NCI-H1048 (cell line): Measurements from ENCODE around the gene THEMIS2.
"Not testable (repeated sequence)": the region's sequence is repeated elsewhere in the genome, so short reads cannot be mapped to it uniquely, and the experiment has no call there.

Experiments
- DNase-seq: peaks from one replicate; lab custom pipeline; 2025; lab: John Stamatoyannopoulos, UW

The THEMIS2 gene

DNA sequence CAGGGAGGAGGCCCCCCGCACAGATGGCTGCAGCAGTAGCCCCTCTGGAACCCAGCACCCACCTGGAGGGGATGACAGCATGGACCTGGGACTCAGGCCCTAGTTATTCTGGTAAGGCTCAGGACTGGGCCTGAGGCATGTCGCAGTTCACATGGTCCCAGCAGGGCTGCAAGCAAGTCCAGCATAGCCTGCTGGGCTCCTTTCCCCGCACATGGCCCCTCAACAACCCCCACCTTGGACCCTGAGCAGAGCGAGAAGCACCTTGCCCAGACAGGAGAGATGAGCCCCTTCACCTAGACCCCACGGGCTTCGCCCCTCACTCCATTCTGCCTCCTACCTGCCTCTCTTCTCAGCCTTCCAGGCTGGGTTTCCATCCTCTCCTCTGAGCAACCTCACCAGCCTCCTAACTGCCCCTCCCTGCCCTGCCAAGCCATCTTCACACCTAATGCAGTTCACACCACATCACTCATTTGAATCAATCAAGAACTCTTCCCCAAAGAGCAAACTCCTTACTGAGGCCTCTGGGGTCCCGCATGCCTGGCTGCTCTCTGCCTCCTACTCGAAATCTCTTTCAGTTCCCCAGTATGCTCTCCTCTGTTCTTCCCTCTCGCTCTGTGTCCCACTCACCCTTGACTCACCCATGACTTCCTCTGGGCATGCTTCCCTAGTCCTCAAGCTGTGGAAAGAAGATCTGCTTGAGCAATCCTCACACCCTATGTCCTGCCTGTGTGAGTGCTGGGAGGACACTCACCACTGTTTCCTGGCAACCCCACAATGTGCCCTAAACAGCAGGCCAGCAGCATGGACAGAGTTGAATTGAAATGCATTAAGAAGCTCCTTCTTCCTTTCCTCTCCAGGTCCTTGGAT, 9.4 kb upstream of the THEMIS2 start:
- DNase-seq: no peak

DNA sequence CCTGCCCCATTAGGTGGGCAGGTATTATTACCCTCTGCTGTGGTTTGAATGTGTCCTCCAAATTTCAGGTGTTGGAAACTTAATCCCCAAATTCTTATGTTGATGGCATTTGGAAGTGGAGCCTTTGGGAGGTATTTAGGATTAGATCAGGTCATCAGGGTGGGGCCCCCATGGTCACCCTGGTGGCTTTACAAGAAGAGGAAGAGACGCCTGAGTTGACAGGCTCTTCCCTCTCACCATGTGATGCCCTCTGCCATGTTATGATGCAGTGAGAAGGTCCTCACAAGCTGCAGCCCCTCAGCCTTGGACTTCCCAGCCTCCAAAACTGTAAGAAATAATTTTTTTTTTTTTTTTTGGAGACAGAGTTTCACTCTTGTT, 8.8 kb upstream of the THEMIS2 start:
- no peak for DNase-seq

DNA sequence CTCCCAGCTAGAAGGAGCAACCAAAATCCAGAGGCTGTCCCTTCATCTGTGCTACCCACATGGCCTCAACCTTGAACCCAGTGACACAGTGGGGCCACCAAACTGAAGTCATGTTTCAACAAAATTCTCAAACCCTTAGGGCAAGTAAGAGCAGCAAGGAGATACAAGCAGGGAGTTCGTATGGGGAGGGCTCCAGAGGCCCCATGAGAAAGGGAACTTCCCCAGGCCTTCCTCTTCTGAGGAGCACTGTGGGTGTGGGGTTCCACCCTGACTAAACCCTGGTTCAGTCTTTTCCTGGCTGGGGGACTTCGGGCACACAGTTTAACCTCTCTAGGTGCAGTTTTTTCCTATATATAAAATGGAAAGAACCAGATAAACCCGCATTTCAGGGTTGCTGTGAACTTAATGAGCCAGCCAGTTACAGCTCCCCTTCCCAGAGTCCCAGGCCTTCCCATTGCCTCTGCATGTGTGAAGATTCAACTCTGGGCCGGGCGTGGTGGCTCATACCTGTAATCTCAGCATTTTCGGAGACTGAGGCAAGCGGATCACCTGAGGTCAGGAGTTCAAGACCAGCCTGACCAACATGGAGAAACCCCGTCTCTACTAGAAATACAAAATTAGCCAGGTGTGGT, 8.0 kb upstream of the THEMIS2 start:
- DNase-seq: no peak

DNA sequence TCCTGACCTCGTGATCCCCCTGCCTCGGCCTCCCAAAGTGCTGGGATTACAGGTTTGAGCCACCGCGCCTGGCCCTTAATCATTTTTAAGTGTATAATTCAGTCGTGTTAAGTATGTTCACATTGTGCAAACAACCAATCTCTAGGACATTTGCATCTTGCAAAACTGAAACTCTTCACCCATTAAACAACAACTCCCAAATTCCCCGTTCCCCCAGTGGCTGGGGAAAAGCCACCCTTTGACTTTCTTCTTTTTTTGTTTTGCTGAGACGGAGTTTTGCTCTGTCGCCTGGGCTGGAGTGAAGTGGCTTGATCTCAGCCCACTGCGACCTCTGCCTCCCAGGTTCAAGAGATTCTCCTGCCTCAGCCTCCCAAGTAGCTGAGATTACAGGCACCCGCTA, 6.5 kb upstream of the THEMIS2 start:
- no peak for DNase-seq

DNA sequence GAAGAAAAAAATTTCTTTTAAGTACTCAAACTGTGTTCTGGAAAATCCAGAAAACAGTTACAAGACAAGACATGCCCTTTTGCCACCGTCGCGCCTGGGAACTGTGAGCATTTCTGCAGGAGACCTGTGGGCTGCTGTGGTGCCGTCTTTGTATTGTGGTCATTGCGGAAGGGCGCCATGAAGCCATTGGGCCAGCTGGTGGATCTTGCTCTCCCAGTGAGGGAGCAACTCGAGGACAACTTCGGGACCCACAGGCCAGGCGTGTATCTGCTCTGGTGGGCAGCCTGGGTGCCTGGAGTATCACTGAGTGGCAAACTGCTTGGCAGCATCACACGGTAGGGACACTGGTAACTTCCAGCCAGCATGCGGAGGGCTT, 3.8 kb upstream of the THEMIS2 start:
- DNase-seq: no peak

DNA sequence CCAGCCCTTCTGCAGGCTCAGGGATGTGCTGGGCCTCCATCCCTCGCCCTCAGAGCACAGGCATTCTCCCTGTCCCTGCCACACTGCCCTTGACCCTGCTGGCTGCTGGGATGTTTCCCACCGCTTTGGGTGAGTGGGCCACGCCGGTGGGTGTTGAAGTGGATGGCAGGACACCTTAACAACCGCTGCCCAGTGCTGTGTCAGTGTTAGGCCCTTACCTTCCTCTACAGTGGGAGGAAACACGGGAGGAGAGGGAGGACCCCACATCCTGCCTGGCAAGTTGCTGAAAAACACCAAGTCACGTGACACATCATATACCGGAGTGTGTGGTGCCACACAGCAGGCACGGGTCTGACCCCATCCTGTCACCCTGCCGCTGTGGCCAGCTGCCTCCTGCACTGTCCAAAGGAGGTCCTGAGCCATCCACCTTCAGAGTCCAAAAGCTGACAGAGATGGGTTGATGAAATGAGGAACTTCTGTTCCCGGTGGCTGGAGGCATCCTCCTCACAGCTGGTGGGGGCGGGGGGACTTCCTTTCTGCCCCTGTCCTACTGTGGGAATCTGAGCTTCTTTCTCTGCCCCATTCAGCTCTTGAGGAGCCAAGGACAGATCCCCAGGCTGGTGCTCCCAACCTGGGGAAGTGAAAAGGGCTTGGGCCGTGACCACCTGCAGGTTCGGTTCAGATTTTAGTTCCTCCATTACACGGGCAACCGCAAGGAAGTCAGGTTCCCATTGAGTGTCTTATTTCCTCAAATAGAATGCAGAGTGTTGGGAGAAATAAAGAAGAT, 3.2 kb upstream of the THEMIS2 start:
- DNase-seq: no peak

DNA sequence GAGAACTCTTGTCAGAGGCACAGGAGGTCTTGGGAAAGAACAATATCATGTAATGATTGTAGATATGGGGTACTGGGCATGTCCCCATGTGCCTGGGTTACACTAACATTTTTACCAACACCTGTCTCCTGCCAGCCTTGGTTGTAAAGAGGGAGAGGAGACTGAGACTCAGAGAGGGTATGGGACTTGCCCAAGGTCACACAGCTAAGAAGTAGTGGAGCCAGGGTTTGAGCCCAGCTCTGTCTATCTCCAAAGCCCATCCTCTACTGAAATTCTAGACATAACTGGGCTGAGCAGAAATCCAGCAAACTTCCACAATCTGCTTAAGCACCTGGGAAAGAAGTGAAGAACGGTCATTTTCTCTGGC, 2.6 kb upstream of the THEMIS2 start:
- no peak for DNase-seq

DNA sequence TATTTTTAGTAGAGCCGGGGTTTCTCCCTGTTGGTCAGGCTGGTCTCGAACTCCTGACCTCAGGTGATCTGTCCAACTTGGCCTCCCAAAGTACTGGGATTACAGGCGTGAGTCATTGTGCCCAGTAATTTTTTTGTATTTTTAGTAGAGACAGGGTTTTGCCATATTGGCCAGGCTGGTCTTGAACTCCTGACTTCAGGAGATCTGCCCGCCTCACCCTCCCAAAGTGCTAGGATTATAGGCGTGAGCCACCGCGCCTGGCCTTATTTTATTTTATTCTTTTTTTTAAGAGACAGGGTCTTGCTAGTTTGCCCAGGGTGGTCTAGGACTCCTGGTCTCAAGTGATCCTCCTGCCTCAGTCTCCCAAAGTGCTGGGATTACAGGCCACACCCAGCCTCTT, 1.3 kb upstream of the THEMIS2 start:
- not testable (repeated sequence) for DNase-seq

DNA sequence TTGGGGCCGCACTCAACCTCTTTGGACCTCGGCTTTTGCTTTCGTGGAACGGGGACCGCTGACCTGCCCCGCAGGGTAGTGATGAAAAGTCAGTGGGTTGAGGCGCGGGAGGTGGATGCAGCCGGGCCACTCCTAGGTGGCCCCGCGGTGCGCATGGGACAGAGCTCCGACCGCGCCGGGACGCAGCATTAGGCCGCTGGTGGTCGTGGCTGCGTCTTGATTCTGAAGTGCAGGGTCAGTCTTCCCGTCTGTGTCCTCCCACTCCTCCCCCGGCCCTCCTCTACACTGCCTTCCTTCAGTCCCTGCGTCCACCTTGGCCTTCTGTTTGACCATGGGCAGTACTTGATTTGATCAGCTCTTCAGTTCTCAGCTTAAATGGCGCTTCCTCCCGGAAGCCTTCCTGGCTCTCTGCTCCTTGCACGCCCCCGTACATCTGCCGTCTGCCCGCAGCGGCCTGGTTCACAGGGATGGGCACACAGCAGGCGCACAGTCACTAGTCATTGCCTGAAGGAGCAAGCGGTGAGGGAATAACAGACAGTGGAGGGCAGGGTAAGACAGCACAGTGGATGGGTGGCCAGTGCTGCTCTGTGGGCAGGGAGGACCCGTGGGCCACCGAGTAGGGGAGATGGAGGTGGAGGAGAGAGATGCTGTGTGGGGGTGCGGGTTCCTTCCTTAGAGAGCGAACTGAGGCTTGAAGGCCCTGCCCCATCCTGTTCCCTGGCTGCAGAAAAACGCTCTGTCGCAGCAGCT, 633 bp downstream of the THEMIS2 start:
- no peak for DNase-seq

DNA sequence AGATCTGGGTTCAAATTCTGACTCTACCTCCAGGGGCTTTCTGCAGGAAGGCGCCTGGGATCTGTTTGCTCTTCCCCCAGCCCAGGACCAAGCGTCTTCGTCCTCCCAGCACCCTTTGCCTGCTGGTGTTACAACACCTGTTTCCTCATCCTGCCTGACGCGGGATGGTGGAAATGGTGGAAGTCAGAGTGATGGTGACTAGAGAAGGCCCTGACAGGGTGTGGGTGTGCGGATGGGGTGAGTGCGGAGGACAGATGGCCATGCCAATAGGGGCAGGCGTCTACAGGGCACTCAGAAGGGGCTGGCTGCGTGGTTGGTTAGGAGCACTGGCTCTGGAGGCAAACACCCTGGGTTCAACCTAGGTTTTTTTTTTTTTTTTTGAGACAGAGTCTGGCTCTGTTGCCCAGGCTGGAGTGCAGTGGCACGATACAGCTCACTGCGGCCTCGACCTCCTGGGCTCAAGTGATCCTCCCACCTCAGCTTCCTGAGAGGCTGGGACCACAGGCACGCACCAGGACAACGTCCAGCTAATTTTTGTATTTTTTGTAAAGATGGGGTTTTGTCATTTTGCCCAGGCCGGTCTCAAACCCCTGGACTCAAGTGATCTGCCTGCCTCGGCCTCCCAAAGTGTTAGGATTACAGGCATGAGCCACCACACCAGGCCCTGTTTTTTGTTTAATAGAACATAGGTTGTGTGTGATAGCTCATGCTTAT, 1.5 kb downstream of the THEMIS2 start:
- DNase-seq: no peak

DNA sequence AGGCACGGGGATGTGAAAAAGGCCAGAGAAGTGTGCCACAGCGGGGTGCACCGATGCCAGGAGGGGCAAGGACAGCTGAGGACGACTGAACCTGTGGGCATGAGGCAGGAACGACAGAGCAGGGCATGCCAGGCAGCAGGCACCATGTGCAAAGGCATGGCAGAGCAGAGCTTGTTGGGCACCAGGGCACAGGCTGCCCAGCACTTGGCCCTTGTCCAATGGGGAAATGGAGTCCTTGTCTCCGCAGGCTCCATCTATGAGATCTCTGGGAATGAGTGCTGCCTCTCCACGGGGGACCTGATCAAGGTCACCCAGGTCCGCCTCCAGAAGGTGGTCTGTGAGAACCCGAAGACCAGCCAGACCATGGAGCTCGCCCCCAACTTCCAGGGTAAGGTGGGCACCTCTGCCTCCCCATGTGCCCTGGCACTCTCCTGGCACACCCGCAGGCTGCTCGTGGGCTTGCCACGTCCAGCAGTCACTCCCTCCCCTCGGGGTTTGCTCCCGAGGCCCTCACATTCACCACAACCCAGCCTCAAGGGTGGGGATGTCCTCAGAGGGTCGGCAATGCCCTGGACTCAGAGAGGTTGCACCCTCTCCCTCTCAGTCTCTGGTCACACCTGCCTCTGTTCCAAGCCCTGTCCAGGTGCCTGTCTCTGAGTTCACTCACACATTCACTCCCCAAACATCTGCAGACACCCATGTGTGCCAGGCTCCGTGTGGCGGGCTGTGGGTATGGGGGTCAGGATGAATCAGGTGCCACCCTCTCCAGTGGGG, 4.2 kb downstream of the THEMIS2 start:
- DNase-seq: no peak

DNA sequence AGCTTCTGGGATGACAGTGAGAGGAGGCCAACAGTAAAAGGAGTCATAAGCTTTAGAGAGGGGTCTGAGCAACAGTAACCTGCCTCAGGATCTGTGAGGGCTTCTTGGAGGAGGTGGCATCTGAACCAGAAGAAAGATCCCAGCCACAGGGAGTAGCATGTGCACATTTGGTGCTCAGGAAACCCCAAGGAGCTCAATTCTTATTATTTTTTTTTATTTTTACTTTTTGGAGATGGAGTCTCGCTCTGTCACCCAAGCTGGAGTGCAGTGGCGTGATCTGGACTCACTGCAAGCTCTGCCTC, 4.7 kb downstream of the THEMIS2 start:
- DNase-seq: no peak

DNA sequence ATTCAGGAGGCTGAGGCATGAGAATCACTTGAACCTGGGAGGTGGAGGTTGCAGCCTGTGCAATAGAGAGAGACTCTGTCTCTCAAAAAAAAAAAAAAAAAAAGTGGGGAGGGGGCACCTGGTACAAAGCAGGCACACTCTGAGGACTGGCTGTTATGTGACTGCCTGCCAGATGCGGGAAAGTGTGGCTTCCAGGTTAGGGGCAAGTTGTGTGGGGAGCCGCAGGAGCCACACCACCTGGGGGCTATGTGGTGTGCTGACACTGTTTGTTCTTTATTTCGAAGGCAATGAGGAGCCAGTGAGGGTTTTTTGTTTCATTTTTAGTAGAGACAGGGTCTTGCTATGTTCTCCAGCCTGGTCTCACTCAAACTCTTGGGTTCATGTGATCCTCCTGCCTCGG, 5.7 kb downstream of the THEMIS2 start:
- DNase-seq: no peak

DNA sequence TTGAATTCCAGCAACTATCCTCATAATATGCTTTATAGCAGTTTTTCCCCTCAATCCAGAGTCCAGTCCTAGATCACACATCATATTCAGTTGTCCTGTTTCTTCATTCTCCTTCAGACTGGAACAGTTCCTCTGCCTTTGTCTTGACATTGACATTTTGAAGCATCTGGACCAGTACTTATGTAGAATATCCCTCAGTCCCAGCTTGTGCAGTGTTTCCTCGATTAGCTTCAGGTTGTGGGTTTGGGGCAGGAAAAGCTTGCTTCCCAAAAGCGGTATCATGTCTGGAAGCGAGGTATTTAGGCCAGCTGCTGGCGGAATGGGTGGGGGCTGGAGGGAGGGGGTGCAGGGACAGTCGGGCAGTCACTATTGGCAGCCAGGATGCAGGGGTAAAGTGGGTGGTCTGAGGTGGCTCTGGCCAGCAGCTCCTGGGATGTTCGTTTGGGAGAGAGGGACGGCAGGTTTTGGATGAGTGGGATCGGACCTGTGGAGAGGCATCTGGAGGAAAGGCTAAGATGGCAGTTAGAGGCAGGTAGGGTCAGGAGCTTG, 6.5 kb downstream of the THEMIS2 start:
- DNase-seq: no peak

DNA sequence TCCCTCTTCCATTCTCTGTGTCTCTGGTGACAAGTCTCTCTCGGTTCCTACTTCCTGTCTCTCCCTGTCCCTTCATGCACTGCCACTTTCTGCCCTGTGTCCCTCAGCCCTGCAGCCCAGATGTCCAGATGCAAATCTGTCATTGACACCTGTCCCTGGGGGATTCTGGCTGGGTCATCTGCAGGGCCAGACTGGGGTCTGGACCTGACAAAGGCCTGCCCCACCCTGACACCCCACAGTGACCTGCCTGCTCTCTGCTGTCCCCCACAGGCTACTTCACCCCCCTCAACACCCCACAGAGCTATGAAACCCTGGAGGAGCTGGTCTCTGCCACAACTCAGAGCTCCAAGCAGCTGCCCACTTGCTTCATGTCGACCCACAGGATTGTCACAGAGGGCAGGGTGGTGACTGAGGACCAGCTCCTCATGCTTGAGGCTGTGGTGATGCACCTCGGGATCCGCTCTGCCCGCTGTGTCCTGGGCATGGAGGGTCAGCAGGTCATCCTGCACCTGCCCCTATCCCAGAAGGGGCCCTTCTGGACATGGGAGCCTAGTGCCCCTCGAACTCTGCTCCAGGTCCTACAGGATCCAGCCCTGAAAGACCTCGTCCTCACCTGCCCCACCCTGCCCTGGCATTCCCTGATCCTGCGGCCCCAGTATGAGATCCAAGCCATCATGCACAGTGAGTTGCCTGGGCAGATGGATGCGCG, 7.2 kb downstream of the THEMIS2 start:
- DNase-seq: no peak

DNA sequence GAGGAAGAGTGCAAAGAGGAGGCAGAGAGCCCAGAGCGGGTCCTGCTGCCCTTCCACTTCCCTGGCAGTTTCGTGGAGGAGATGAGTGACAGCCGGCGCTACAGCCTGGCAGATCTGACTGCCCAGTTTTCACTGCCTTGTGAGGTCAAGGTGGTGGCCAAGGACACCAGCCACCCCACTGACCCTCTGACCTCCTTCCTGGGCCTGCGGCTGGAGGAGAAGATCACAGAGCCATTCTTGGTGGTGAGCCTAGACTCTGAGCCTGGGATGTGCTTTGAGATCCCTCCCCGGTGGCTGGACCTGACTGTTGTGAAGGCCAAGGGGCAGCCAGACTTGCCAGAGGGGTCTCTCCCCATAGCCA, 10.2 kb downstream of the THEMIS2 start:
- no peak for DNase-seq

DNA sequence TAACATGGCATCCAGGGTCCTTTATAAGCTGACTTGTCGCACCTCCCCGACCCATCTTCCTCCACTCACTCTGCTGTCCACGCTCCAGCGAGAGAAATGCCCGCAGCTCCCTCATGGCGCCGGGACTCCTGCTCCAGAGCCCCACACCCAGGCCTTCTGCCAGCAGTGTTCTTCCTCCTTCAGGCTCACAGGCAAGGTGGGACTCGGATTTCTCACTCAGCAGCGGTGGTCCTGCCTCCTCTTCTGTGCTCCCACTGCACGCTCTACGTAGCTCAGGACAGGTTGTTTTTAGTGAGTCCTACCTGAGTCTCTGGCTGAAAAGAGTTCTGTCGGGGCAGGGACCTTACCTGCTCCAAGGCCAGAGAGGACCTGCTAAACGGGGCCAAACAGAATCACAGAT, 11.2 kb downstream of the THEMIS2 start:
- no peak for DNase-seq

DNA sequence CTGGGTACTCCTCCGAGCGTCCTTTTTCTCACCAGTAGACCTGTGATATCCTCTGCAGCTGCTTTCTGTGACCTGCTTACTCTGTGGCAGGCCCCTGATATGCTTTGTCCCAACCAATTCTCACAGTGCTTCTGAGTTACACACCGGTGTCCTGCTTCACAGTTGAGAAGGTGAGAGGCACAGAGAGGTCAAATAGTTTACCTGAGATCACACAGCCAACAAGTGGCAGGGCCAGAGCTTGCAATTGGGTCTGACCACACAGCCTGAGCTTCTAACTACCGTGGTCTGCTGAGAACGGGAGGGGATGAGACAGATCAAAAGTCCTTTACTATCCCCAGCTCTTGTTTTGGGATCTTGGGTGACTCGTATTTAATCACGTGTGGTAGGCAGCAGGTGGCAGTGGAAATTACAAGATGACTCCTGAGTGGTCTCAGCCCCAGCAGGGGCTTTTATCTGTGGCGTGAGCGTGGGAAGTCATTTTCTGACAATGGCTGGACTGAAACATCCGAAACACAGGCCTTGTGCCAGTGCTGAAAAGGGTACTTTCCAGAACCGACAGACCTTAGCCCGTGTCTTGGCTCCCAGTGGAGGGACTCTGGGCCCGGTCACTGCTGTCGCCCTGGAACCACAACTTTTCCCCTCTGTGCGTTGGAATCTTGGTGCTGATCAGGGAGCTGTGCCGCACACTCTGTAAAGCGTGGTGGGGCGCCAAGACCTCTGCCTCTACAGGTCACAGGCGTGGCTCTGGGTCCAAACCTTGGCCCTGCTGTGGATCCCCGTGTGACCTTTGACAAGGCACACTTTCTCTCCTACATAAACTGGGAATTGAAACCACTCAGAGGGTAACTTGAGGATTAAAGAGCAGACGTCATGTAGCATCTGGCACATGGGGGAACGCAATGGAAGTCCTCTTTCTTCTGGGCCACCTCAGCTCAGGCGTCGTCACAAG, 11.9 kb downstream of the THEMIS2 start:
- no peak for DNase-seq

DNA sequence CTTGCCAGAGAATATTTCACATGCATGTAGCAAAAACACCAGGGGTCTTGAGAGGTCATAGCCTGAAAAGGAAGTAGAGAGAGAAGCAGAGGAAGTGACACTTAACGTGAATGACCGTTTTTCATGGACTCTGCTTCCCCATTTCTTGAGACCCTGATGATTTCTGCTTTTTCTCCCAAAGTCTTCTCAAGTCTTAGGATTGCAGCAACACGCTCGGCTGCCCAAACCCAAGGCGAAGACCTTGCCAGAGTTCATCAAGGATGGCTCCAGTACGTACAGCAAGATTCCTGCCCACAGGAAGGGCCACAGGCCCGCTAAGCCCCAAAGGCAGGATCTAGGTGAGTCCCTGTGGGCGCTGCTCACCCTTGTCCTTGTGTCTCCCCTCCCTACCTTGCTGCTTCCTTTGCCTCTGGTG, 12.8 kb downstream of the THEMIS2 start:
- no peak for DNase-seq
